NCI-H187 (cell line): Measurements from ENCODE around the gene PANK3.
"Not testable (repeated sequence)": the region's sequence is repeated elsewhere in the genome, so short reads cannot be mapped to it uniquely, and the experiment has no call there.

Experiments used
- DNase-seq, 2 experiments: peaks; one replicate each; lab custom pipeline; 2025; lab: John Stamatoyannopoulos, UW

Gene PANK3

GRCh38 chr5:168552146-168552545 lies 27.0 kb downstream of the PANK3 start:
- DNase-seq, result no peak

DNA sequence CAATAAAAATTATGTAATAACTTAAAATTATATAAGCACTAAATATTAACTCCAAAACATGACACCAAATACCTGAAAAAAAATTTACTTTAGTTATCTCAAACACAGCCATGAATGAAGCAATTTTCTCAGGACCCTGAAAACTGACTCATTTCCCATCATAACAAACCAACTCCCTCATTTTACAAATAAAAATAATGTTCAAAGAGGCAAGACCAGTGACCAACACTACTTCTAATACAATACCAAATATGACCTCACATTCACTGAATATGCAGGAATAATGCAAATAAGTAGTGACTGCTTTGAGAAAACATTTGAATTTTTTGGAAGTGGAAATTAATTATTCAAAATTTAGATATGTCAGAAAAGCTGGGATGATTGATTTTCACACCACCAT lies 28.5 kb downstream of the PANK3 start:
- DNase-seq, result no peak

DNA sequence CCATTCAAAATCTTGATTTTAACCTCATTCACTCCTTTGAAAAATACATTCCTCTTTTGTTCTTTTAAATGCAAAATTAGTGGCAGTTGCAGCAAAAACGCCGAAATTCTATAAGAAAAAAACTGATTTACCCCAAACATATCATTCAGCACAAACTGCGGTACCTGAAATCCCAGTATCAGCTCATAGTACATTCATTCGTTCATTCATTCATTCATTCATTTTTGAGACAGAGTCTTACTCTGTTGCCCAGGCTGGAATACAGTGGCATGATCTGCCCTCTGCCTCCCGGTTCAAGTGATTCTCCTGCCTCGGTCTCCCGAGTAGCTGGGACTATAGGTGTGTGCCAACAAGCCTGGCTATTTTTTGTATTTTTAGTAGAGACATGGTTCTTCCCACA lies 29.6 kb downstream of the PANK3 start:
- no peak for DNase-seq

- DNase-seq, result no peak
These were observed 42.0 kb downstream of the PANK3 start for GRCh38 chr5:168537176-168537575.

- DNase-seq, result not testable (repeated sequence)
These were observed 44.8 kb downstream of the PANK3 start for GRCh38 chr5:168534351-168534750.

- no peak for DNase-seq
These were observed 46.9 kb downstream of the PANK3 start for GRCh38 chr5:168531987-168532864.

DNA sequence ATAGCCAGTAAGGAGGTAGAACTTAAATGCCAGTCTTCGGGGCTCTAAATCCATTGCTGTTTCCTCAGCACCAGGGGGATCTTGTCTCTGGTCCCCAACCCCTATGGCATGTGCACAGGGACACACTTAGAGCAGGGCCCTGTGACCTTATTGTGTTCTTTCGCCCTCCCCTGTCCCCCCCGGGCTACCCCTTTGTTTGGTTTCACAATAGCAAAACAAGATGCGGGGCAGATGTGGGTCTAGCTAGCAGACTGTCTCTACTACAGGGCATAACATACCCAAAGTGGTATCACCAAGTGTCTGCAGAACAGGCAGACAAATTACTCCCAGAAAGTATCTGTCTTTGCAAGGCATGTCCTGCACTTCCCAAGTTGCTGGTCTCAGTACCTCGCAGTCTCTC lies 48.0 kb downstream of the PANK3 start:
- no peak for DNase-seq

DNA sequence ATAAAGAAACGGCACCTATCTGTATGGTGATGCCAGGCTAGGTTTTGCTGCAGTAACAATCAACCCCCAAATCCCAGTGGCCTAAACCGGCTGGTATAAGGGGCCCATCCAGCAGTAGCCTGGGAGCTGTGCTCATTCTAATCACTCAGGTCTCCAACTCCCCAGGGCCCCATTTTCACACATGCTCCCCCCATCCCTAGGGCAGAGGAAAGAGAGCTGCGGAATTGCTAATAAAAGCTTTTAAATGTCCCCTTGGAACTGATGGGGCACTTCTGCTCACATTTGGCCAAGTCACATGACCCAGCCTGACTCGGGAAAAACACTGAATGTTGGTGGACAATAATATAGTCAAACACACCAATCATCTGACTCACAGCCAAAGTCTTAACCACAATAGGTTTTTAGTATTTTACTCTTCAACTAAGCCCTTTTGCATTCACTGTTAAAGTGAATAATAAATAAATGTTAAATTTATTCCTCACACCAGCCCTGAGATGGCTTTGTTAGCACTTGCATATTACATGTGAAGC lies 48.5 kb downstream of the PANK3 start:
- DNase-seq, result no peak

- DNase-seq, result no peak
These were observed 49.6 kb downstream of the PANK3 start for GRCh38 chr5:168529374-168530234.

DNA sequence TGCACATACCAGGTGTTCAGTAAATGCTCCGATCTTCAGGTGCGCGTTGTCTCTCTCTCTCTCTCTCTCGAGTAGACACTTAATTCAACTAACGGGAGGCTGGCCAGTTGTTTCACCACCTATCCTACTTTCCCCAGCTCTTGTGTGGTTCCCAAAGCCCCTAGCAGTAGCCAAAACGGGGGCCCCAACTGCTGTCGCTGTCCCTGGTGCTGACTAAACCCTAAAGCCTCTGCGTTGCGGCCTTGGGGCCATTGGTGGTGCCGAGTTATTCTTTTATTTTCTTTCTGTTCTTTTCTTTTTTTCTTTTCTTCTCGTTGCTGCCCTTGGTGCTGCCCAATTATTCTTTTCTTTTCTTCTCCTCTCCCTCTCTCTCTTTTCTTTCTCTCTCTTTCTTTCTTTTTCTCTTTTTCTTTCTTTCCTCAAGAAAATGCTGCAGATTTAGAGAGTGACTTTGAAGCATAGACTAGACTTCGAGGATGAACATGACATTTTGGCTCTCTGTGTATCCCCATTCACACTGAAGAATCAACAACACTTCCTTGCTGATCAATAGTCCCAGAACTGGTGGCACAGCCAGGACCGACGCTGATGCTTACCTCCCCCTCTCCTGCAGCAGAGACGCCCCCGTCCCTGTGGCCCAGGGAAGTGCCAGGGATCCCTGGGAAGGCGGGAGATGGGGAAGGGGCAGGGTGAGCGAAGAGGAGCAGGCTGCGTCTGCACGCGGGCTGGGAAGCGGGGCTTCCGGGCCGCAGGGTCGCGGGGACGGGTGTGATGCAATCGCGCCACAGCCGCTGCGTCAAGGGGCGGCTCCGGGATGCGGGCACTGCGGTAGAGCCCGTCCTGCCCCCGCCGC lies 50.4 kb downstream of the PANK3 start, which contains the start of gene FBLL1:
FBLL1 (plus strand) TSS at position 785 of the 853 bp plus-strand sequence. CDS start 200 bp downstream, outside the sequence.
- DNase-seq, result no peak

DNA sequence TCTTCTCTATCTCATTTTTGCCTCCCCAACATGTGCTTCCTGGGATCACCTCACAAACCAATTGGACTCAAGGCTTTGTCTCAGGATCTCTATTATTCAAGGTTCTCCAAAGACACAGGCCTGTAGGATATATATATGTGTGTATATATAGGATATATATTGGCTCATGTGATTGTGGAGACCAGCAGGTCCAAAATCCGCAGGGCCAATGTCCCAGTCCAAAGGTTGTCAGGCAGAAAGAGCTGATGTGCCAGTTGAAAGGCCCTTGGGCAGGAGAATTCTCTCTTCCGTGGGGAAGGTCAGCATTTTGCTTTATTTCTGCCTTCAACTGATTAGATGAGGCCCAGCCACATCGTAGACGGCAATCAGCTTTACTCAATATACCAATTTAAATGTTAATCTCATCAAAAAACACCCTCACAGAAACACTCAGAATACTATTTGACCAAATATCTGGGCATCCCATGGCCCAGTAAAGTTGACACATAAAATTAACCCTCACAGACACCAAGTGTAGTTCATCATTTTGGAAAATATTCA lies 51.3 kb downstream of the PANK3 start:
- DNase-seq, result no peak

DNA sequence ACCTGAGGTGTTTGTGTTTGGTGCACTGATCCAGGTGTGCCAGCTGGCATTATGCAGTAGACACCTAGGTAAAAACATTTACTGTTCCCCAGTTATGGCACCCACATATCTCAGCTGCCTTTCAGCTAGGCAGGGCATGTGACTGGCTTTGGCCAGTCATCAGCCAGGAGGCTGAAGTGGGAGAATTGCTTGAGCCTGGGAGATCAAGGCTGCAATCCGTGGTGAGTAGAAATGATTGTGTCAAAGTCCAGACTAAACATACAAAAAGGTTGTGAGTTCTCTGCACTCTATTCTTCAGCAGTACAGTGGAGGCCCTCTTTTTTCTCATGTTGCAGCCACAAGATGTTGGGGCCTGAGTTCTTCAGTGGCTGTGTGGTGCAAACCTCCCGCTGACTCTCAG lies 53.3 kb downstream of the PANK3 start:
- no peak for DNase-seq

GRCh38 chr5:168513861-168514428 lies 65.2 kb downstream of the PANK3 start:
- DNase-seq, result no peak

GRCh38 chr5:168502563-168503237 lies 76.5 kb downstream of the PANK3 start:
- DNase-seq, result no peak
